Left lung (tissue), 10 donors: ENCODE measurements around the gene RAP1A. TPM values are rescaled to one million over a fixed set of nuclear protein-coding genes. Genes with fewer than 3 reads are reported as not detected.

Source experiments
- ATAC-seq: fragments of 200-7000 bp; cut with Tn5 transposase; one replicate; pipeline ENCODE4 v1.9.1; 2020; ENCODE audit warnings: moderate library complexity
- DNase-seq, 4 donors: peaks; one replicate each; pipeline ENCODE4 v3.0.0-alpha.2; 2013 to 2020
- H3K27ac ChIP-seq, 2 donors: fragments of 200-600 bp; sonication (generic) in 1 of 2; one replicate each; pipeline versions ENCODE4 v1.5.0 to v1.8.0; 2020 to 2021
- H3K27me3 ChIP-seq, 2 donors: fragments of 200-600 bp; sonication (generic) in 1 of 2; one replicate each; pipeline versions ENCODE4 v1.5.0 to v1.8.0; 2020 to 2021
- H3K36me3 ChIP-seq, 2 donors: fragments of 200-600 bp; sonication (generic) in 1 of 2; one replicate each; pipeline versions ENCODE4 v1.5.0 to v1.8.0; 2020 to 2021
- H3K4me1 ChIP-seq, 2 donors: fragments of 200-600 bp; one replicate each; pipeline ENCODE4 v1.8.0; 2021
- H3K4me3 ChIP-seq, 2 donors: fragments of 200-600 bp; sonication (generic) in 1 of 2; one replicate each; pipeline versions ENCODE4 v1.5.0 to v1.8.0; 2020 to 2021; ENCODE audit warnings: mild to moderate bottlenecking in 1 of 2
- H3K9me3 ChIP-seq, 2 donors: fragments of 200-600 bp; sonication (generic) in 1 of 2; one replicate each; pipeline versions ENCODE4 v1.5.0 to v1.8.0; 2020 to 2021
- intact Hi-C, 2 donors: fragments of 100-400 bp; cut with DNase I; formaldehyde crosslinking; loops; one replicate each; pipeline versions ENCODE4 v1.11.2 to v1.14.2; 2022
- polyA plus RNA-seq, 6 donors: library from polyadenylated mRNA; unstranded; fragments of 120-200 nt; gene quantifications; one replicate each; pipeline ENCODE4 v1.2.1, GENCODE V29; 2013; ENCODE audit not compliant: insufficient read length in 6 of 6
- total RNA-seq, 2 donors: library from RNA; stranded (reverse); fragmentation: NEBNext Ultra II Directional; extraction: Animal tissue kit (Norgen Biotek cat#: 25700); gene quantifications; one replicate each; pipeline ENCODE4 v1.2.1, GENCODE V29; 2021
- TF ChIP-seq, protein P1 (sequence below), 2 donors: fragments of 200-600 bp; sonication (generic) in 1 of 2; IDR thresholded peaks; one replicate each; pipeline versions ENCODE4 v1.5.0 to v1.8.0; 2021; ENCODE audit warnings: antibody characterized with exemption in 2 of 2
- donor health status: DM: no; HTN: yes; CAD: no.
- donor health status: DM: no; HTN: no; CAD: no.

The RAP1A gene
- total and polyA plus RNA-seq, 8 donors: 68.2 to 121 (median 82.4) TPM

DNA sequence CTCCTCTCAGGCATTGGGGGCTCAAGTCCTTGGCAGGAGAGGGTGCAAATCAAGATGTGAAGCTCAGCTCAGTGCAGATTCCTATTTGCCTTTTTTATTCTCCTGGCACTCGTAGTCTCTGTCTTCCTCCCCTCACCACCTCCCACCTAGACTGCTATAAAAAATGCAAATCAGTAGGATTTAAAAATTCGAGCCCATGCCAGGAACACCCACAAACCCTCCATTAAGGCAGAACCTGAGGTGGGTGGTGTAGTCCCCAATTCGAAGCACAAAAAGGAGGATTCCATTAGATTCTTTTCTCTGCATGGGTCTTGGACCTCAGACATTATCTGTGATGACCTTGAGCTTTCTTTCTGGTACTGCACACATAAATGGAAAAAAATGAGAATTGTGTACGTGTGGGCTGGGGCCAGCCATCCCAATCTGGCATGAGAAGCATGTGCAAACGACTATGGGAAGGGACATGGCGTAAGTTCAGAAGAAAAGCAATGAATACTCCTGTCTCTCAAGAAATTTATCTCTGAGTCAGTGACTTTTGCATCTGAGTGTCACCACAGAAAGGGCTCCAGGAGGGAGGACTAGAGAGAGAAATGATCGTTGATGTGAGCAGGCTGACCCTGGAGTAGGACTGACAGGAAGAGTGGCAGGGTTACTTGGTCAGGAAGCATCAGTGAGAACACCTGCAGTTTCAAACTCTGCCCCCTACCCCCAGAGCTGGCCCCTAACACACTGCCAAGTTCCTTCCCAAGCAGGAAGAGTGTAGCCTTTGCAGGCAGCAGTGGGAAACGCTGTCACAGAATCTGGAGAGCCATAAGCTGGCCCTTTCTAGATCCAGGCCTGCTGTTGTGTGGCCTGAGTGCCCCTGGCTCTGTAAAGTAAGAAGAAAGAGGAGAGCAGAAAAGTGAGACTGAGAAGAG is 117.9 kb downstream of the RAP1A start:
- peaks cover 5 to 80% of the 10 kb centered on the region in 2 donors for H3K4me1 ChIP-seq

DNA sequence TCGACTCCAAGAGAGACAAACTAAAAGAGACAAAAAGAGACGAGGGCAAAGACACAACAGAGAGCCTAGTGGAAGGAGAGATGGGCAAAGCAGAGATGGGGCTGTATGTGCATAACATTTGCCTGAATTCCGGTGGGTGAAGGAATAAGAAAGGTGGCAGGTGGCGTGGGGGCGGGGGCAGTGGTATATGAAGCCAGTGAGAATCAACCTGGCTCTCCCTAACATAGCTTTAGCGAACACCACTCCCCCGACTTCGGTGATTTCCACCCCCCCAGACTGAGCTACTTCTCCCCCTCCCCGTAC is 118.5 kb downstream of the RAP1A start:
- Histone ChIP-seq H3K27ac (peak overlapping the region; percentile 85 to 95), H3K27me3 (peaks cover 0 to 26% of the 10 kb centered on the region in 2 donors), H3K4me3 (peak overlapping the region; percentile 36 to 73), H3K4me1 (peaks cover 5 to 74% of the 10 kb centered on the region in 2 donors), H3K36me3 (no peaks in the 10 kb centered on the region), H3K9me3 (no peaks in the 10 kb centered on the region)
- DNase-seq (no peak), ATAC-seq (no peak)
- intact Hi-C loops: no loop called here
- TF ChIP-seq, protein P1, sequence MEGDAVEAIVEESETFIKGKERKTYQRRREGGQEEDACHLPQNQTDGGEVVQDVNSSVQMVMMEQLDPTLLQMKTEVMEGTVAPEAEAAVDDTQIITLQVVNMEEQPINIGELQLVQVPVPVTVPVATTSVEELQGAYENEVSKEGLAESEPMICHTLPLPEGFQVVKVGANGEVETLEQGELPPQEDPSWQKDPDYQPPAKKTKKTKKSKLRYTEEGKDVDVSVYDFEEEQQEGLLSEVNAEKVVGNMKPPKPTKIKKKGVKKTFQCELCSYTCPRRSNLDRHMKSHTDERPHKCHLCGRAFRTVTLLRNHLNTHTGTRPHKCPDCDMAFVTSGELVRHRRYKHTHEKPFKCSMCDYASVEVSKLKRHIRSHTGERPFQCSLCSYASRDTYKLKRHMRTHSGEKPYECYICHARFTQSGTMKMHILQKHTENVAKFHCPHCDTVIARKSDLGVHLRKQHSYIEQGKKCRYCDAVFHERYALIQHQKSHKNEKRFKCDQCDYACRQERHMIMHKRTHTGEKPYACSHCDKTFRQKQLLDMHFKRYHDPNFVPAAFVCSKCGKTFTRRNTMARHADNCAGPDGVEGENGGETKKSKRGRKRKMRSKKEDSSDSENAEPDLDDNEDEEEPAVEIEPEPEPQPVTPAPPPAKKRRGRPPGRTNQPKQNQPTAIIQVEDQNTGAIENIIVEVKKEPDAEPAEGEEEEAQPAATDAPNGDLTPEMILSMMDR (IDR thresholded peaks at IDR 0.05): no peak

More for the DNA sequence above, 117.9 kb downstream of the RAP1A start:
- ATAC-seq (no peak), DNase-seq (no peak)
- TF ChIP-seq, protein P1 (IDR thresholded peaks at IDR 0.05): no peak
- intact Hi-C loops: no loop called here
- H3K9me3 ChIP-seq: no peaks in the 10 kb centered on the region
- no peaks in the 10 kb centered on the region for H3K36me3 ChIP-seq
- H3K4me3 ChIP-seq: peak overlapping the region in 1 of 2 donors; percentile 73
- peaks cover 0 to 26% of the 10 kb centered on the region in 2 donors for H3K27me3 ChIP-seq
- peak overlapping the region in 1 of 2 donors; percentile 95 for H3K27ac ChIP-seq

DNA sequence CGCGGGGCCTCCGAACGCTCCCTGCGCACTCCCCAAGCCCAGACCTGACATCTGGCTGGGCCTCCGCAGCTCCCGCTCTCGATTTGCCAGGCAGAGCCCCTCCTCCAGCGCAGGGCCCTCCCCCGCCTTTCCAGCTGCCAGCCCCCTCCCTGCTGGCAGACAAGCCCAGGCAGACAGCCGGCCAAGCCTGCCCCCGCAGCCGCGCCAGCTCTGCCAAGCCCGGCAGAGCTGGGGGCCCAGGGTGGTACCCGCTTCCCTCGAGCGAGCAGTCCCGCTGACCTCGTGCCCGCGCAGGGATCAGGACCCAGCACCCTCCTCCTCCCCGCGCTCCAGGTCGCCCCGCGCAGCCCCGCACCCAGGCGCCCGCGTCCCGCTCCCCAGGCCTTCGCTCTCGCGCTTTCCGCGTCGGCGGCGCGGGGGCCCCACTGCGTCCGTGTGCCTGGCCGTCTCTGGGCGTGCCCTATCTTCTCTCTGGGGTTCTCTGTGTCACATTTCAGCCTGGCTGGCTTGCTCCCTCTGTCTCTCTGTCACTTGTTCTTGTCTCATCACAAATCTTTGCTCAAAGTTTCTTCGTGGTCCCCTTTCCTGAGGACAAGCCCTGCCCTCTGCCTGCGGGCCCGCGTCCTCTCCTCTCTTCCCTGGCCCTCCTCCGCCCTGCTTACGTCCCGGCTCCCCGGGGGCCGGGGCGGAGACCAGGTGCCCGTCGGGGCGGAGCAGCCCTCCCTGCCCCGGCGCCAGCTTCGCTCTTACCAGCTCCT is 119.0 kb downstream of the RAP1A start:
- Histone ChIP-seq H3K4me1 (peaks cover 5 to 69% of the 10 kb centered on the region in 2 donors), H3K36me3 (no peaks in the 10 kb centered on the region), H3K9me3 (no peaks in the 10 kb centered on the region), H3K4me3 (peak overlapping the region; percentile 36 to 73), H3K27me3 (peaks cover 0 to 26% of the 10 kb centered on the region in 2 donors), H3K27ac (peak overlapping the region; percentile 85 to 95)
- DNase-seq: peak in 2 of 4 donors; percentile 81 to 93
- peak; percentile 76 for ATAC-seq
- TF ChIP-seq, protein P1 (IDR thresholded peaks at IDR 0.05): no peak
- intact Hi-C loops: no loop called here

DNA sequence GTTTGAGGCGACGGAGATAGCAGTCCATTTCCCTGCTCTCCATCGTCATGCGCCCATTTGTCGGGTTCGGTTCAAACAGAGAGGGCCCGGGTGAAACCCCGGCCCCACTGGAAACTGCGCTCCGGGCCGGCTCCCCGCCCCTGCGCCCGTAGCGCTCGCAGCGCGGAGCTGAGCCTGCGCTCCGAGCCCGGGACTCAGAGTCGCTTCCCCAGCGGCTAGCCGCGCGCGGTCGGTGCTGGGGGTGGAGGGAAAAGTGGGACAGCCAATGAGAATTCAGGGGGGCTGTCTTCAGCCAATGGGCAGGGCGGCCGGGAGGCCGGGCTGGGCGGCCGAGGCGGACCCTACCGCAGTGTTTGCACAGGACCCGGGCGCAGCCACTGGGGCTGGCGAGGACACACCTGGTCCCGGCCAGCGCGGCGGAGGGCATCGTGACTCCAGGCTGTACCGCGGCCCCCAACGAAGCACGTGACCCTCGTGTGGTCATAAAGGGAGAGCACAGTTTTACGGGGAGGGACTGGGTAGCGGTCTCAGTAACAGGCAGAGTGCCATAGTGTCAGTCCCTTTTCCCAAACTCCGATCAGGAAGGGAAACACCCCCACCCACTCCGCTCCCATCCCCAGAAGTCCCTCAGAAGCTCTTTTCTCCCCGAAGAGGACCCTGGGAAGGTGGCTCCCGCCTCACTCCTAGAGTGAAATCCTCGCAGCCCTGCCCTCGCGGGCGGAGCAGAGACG is 119.8 kb downstream of the RAP1A start, which contains the start of gene INKA2:
TSS of gene INKA2 (minus strand) at position 202 of the 731 bp plus-strand sequence. CDS start at position 49, 153 bp downstream.
- Histone ChIP-seq H3K36me3 (no peaks in the 10 kb centered on the region), H3K4me1 (peaks cover 5 to 61% of the 10 kb centered on the region in 2 donors), H3K27me3 (peaks cover 0 to 26% of the 10 kb centered on the region in 2 donors), H3K9me3 (no peaks in the 10 kb centered on the region), H3K4me3 (peak within 1 kb of the TSS; percentile 36 to 73), H3K27ac (peak within 1 kb of the TSS; percentile 85 to 95)
- TF ChIP-seq, protein P1 (IDR thresholded peaks at IDR 0.05): no peak
- intact Hi-C loops: no loop called here
- DNase-seq (peak; percentile 68 to 97 (median 90)), ATAC-seq (peak; percentile 92)
